GM12891 (cell line): ENCODE measurements around the gene ANAPC1.
"Not testable (repeated sequence)": the region's sequence is repeated elsewhere in the genome, so short reads cannot be mapped to it uniquely, and the experiment has no call there.

Source experiments
- DNase-seq: peaks from one replicate; pipeline ENCODE4 v3.0.0; 2011; ENCODE audit warnings: low spot score; ENCODE audit not compliant: insufficient read length
- FAIRE-seq: peaks from 2 replicates; lab custom pipeline; 2011; peaks lifted over from hg19 to GRCh38; lab: Jason Lieb, UNC

Gene ANAPC1

GRCh38 chr2:111719610-111720009 is 164.4 kb downstream of the ANAPC1 start:
- FAIRE-seq, DNase-seq: not testable (repeated sequence)
